PC-9 (cell line): ENCODE results near the gene CHIT1. TPM values are rescaled to one million over a fixed set of nuclear protein-coding genes. Genes with fewer than 3 reads are reported as not detected.

Source experiments
- BruUV-seq: library from RNA; stranded (reverse); fragments of 400-500 nt; replicated peaks from 2 replicates; lab custom pipeline; 2021; lab: Mats Ljungman, UMichigan
- CTCF ChIA-PET: fragments of 300-600 bp; sonication (Branson Sonifier 250); formaldehyde crosslinking; loops from one replicate; lab custom pipeline; 2022; ENCODE audit warnings: antibody characterized with exemption; lab: Charles Lee
- POLR2A ChIA-PET: fragments of 300-600 bp; sonication (Branson Sonifier 250); formaldehyde crosslinking; loops from one replicate; lab custom pipeline; 2022; ENCODE audit warnings: antibody characterized with exemption; ENCODE audit not compliant: unreplicated experiment; lab: Charles Lee
- DNase-seq, 2 experiments: peaks; one replicate each; pipeline versions ENCODE4 v3.0.0 to v3.0.0-alpha.2; 2015 to 2022; ENCODE audit warnings: mixed read lengths in 1 of 2
- H2AFZ ChIP-seq: fragments of 200-600 bp; sonication (generic); 2 replicates; pipeline ENCODE4 v1.8.1; 2017; ENCODE audit warnings: antibody characterized with exemption
- H3F3A ChIP-seq: fragments of 200-600 bp; sonication (generic); 2 replicates; pipeline ENCODE4 v1.8.1; 2017; ENCODE audit warnings: antibody characterized with exemption, mild to moderate bottlenecking, low read depth; ENCODE audit not compliant: insufficient read depth
- H3K27ac ChIP-seq: fragments of 200-600 bp; sonication (generic); 2 replicates; pipeline ENCODE4 v1.6.1; 2016; ENCODE audit warnings: mixed run types
- H3K27me3 ChIP-seq: fragments of 200-600 bp; sonication (generic); 2 replicates; pipeline ENCODE4 v1.6.1; 2016; ENCODE audit warnings: low read depth, mixed run types; ENCODE audit not compliant: insufficient read depth
- H3K36me3 ChIP-seq: fragments of 200-600 bp; sonication (generic); 2 replicates; pipeline ENCODE4 v1.6.1; 2016; ENCODE audit warnings: low read depth, mixed run types
- H3K4me1 ChIP-seq: fragments of 200-600 bp; sonication (generic); replicated peaks from 2 replicates; pipeline ENCODE4 v1.6.1; 2016; ENCODE audit warnings: mixed run types; ENCODE audit not compliant: insufficient read depth
- H3K4me2 ChIP-seq: fragments of 200-600 bp; sonication (generic); 2 replicates; pipeline ENCODE4 v1.6.1; 2017; ENCODE audit warnings: mixed run types
- H3K4me3 ChIP-seq: fragments of 200-600 bp; sonication (generic); 2 replicates; pipeline ENCODE4 v1.6.1; 2016; ENCODE audit warnings: mixed run types
- H3K79me2 ChIP-seq: fragments of 200-600 bp; sonication (generic); 2 replicates; pipeline ENCODE4 v1.6.1; 2017; ENCODE audit warnings: low read depth, mixed run types
- H3K9me2 ChIP-seq: fragments of 200-600 bp; sonication (generic); 2 replicates; pipeline ENCODE4 v1.8.1; 2017; ENCODE audit warnings: mild to moderate bottlenecking; ENCODE audit not compliant: insufficient read depth
- H3K9me3 ChIP-seq: fragments of 200-600 bp; sonication (generic); 2 replicates; pipeline ENCODE4 v1.8.1; 2016; ENCODE audit warnings: low read depth; ENCODE audit not compliant: insufficient read depth
- H4K20me1 ChIP-seq: fragments of 200-600 bp; sonication (generic); 2 replicates; pipeline ENCODE4 v1.8.1; 2017; ENCODE audit not compliant: insufficient read depth
- CTCF ChIP-seq: fragments of 200-600 bp; sonication (generic); conservative IDR thresholded peaks from 2 replicates; pipeline ENCODE4 v1.6.1; 2017; ENCODE audit warnings: mixed run types, antibody characterized with exemption, mild to moderate bottlenecking, moderate library complexity
- EZH2 ChIP-seq: fragments of 200-600 bp; sonication (generic); IDR thresholded peaks from 2 replicates; pipeline ENCODE4 v1.8.0; 2017; ENCODE audit warnings: antibody characterized with exemption, low read depth
- intact Hi-C: fragments of 100-400 bp; cut with micrococcal nuclease; formaldehyde crosslinking; loops from one replicate; pipeline ENCODE4 v1.10.0; 2022; ENCODE audit not compliant: unreplicated experiment
- total RNA-seq: library from RNA; stranded (reverse); gene quantifications from 2 replicates; pipeline ENCODE4 v1.2.3, GENCODE V29; 2021

The CHIT1 gene
- total RNA-seq, 1 experiment from 2014 or later = not detected

- ChIA-PET POLR2A (no interaction called here), CTCF (interaction anchor here (0.6 kb wide), 1 partner anchor 90 kb away, joined by 3 read pairs; no protein-coding TSS in a partner anchor)
- H3K27me3 ChIP-seq = no peaks in the 10 kb centered on the region
- peaks cover 10% of the 10 kb centered on the region; the same call in 1 of the 2 replicates for H3F3A ChIP-seq
- H3K9me3 ChIP-seq = no peaks in the 10 kb centered on the region
- H3K4me2 ChIP-seq = no peak overlapping the region
- no peak overlapping the region for H3K4me3 ChIP-seq
- H2AFZ ChIP-seq = no peak overlapping the region
- H4K20me1 ChIP-seq = no peaks in the 10 kb centered on the region
- H3K36me3 ChIP-seq = no peaks in the 10 kb centered on the region
- intact Hi-C loops = no loop called here
- H3K4me1 ChIP-seq = peaks cover 25% of the 10 kb centered on the region
- H3K27ac ChIP-seq = no peak overlapping the region
- DNase-seq = no peak
- no peak for TF ChIP-seq EZH2
- H3K79me2 ChIP-seq = no peaks in the 10 kb centered on the region
- H3K9me2 ChIP-seq = no peaks in the 10 kb centered on the region
- no TSS peak for BruUV-seq
Measured at GRCh38 chr1:203180611-203181330, 48.7 kb downstream of the CHIT1 start.

- Histone ChIP-seq H3K36me3 (no peaks in the 10 kb centered on the region), H3K27me3 (no peaks in the 10 kb centered on the region), H3K9me3 (no peaks in the 10 kb centered on the region), H2AFZ (no peak overlapping the region), H3F3A (peaks cover 10% of the 10 kb centered on the region; the same call in 1 of the 2 replicates), H4K20me1 (no peaks in the 10 kb centered on the region), H3K4me3 (no peak overlapping the region), H3K4me2 (no peak overlapping the region), H3K27ac (no peak overlapping the region), H3K9me2 (no peaks in the 10 kb centered on the region), H3K79me2 (no peaks in the 10 kb centered on the region), H3K4me1 (peaks cover 25% of the 10 kb centered on the region)
- TF ChIP-seq EZH2 (no peak), CTCF (no peak)
- DNase-seq = no peak
- intact Hi-C loops = no loop called here
- BruUV-seq = no TSS peak
- CTCF ChIA-PET = interaction anchor here (0.6 kb wide), 1 partner anchor 21 kb away, joined by 4 read pairs; no protein-coding TSS in a partner anchor
- POLR2A ChIA-PET = no interaction called here
Measured at GRCh38 chr1:203179667-203180005, 49.8 kb downstream of the CHIT1 start.

- Histone ChIP-seq H4K20me1 (no peaks in the 10 kb centered on the region), H3K27me3 (no peaks in the 10 kb centered on the region), H3K79me2 (no peaks in the 10 kb centered on the region), H2AFZ (no peak overlapping the region), H3F3A (peaks cover 10% of the 10 kb centered on the region; the same call in 1 of the 2 replicates), H3K4me3 (no peak overlapping the region), H3K4me2 (no peak overlapping the region), H3K27ac (no peak overlapping the region), H3K9me3 (no peaks in the 10 kb centered on the region), H3K36me3 (no peaks in the 10 kb centered on the region), H3K4me1 (peaks cover 28% of the 10 kb centered on the region), H3K9me2 (no peaks in the 10 kb centered on the region)
- TF ChIP-seq EZH2 = no peak
- no peak for TF ChIP-seq CTCF
- ChIA-PET POLR2A (no interaction called here), CTCF (interaction anchor here (0.6 to 1.0 kb wide), 2 partner anchors 22 to 61 kb away, joined by 4 read pairs; no protein-coding TSS in a partner anchor)
- no TSS peak for BruUV-seq
- intact Hi-C loops = no loop called here
- no peak for DNase-seq
Measured at GRCh38 chr1:203178821-203179666, 50.4 kb downstream of the CHIT1 start.
